IMR-90 (cell line): ENCODE measurements around the gene RAI1. TPM values are rescaled to one million over a fixed set of nuclear protein-coding genes. Genes with fewer than 3 reads are reported as not detected.

Experiments used
- ATAC-seq: fragments of 200-7000 bp; cut with Tn5 transposase; 2 replicates; pipeline ENCODE4 v1.9.1; 2020; ENCODE audit warnings: low read depth, mild to moderate bottlenecking, moderate library complexity
- BruUV-seq: library from RNA; stranded (reverse); fragments of 400-500 nt; replicated peaks from 2 replicates; lab custom pipeline; 2021; lab: Mats Ljungman, UMichigan
- CTCF ChIA-PET: fragments of 300-600 bp; formaldehyde crosslinking; extraction: SDS; loops from one replicate; lab custom pipeline; 2021; ENCODE audit warnings: antibody characterized with exemption; lab: Yijun Ruan, JAX
- POLR2A ChIA-PET: fragments of 300-600 bp; sonication (Branson Sonifier 250); formaldehyde crosslinking; loops from one replicate; lab custom pipeline; 2022; ENCODE audit warnings: antibody characterized with exemption; ENCODE audit not compliant: unreplicated experiment; lab: Charles Lee
- DNase-seq: peaks from one replicate; pipeline ENCODE4 v3.0.0; 2013
- H2AFZ ChIP-seq: replicated peaks from 2 replicates; pipeline ENCODE3; 2013; ENCODE audit warnings: low read length, mild to moderate bottlenecking; ENCODE audit not compliant: poor library complexity
- H2AK5ac ChIP-seq: 2 replicates; pipeline ENCODE4 v1.6.1; 2013; ENCODE audit warnings: low read depth, low read length, inconsistent platforms
- H2AK9ac ChIP-seq: replicated peaks from 2 replicates; pipeline ENCODE3; 2013; ENCODE audit warnings: mild to moderate bottlenecking, low read depth, low read length, moderate library complexity; ENCODE audit not compliant: poor library complexity
- H2BK120ac ChIP-seq: 2 replicates; pipeline ENCODE4 v1.6.1; 2013; ENCODE audit warnings: low read depth, low read length, inconsistent platforms
- H2BK15ac ChIP-seq: 3 replicates; pipeline ENCODE4 v1.6.1; 2013; ENCODE audit warnings: low read depth, low read length, inconsistent platforms
- H2BK20ac ChIP-seq: 2 replicates; pipeline ENCODE4 v1.6.1; 2013; ENCODE audit warnings: low read depth, mild to moderate bottlenecking, inconsistent platforms, low read length, moderate library complexity
- H2BK5ac ChIP-seq: 2 replicates; pipeline ENCODE4 v1.6.1; 2013; ENCODE audit warnings: mild to moderate bottlenecking, low read depth, low read length, inconsistent platforms; ENCODE audit not compliant: poor library complexity, severe bottlenecking
- H3K14ac ChIP-seq: replicated peaks from 2 replicates; pipeline ENCODE4 v1.6.1; 2013; ENCODE audit warnings: low read depth, low read length, inconsistent platforms
- H3K18ac ChIP-seq: 2 replicates; pipeline ENCODE4 v1.6.1; 2013; ENCODE audit warnings: low read depth, low read length, control low read depth
- H3K23ac ChIP-seq: 2 replicates; pipeline ENCODE4 v1.6.1; 2013; ENCODE audit warnings: low read depth, low read length, inconsistent platforms
- H3K27ac ChIP-seq: 2 replicates; pipeline ENCODE4 v1.5.1; 2013; ENCODE audit warnings: mild to moderate bottlenecking, control low read depth, low read length; ENCODE audit not compliant: insufficient read depth
- H3K27me3 ChIP-seq: 2 replicates; pipeline ENCODE4 v1.6.1; 2013; ENCODE audit warnings: low read length; ENCODE audit not compliant: control insufficient read depth, insufficient read depth
- H3K36me3 ChIP-seq: 2 replicates; pipeline ENCODE4 v1.6.1; 2013; ENCODE audit warnings: low read length, mixed read lengths; ENCODE audit not compliant: control insufficient read depth, insufficient read depth
- H3K4ac ChIP-seq: 2 replicates; pipeline ENCODE4 v1.6.1; 2013; ENCODE audit warnings: low read depth, low read length, inconsistent platforms
- H3K4me1 ChIP-seq: 2 replicates; pipeline ENCODE4 v1.6.1; 2013; ENCODE audit warnings: low read length, mixed read lengths; ENCODE audit not compliant: control insufficient read depth, insufficient read depth
- H3K4me2 ChIP-seq: 2 replicates; pipeline ENCODE4 v1.6.1; 2013; ENCODE audit warnings: low read depth, mild to moderate bottlenecking, control low read depth, low read length, moderate library complexity
- H3K4me3 ChIP-seq: 2 replicates; pipeline ENCODE4 v1.5.1; 2013; ENCODE audit warnings: low read depth, mild to moderate bottlenecking, control low read depth, low read length, moderate library complexity; ENCODE audit not compliant: insufficient read depth
- H3K56ac ChIP-seq: 2 replicates; pipeline ENCODE4 v1.6.1; 2013; ENCODE audit warnings: low read length, inconsistent platforms; ENCODE audit not compliant: insufficient read depth; ENCODE audit errors: extremely low read depth
- H3K79me1 ChIP-seq, 2 experiments: 2 replicates each; pipeline ENCODE4 v1.6.1; 2013; ENCODE audit warnings: low read length in 2 of 2, inconsistent platforms in 1 of 2, low read depth in 1 of 2
- H3K9ac ChIP-seq: 2 replicates; pipeline ENCODE4 v1.6.1; 2013; ENCODE audit warnings: low read depth, low read length, control low read depth
- H3K9me1 ChIP-seq: 2 replicates; pipeline ENCODE4 v1.6.1; 2013; ENCODE audit warnings: low read length, inconsistent platforms; ENCODE audit not compliant: insufficient read depth
- H3K9me3 ChIP-seq: 2 replicates; pipeline ENCODE4 v1.6.1; 2013; ENCODE audit warnings: low read length; ENCODE audit not compliant: control insufficient read depth, insufficient read depth
- H4K20me1 ChIP-seq: 2 replicates; pipeline ENCODE4 v1.6.1; 2013; ENCODE audit warnings: low read length, inconsistent platforms; ENCODE audit not compliant: insufficient read depth
- H4K5ac ChIP-seq: 2 replicates; pipeline ENCODE4 v1.6.1; 2013; ENCODE audit warnings: mild to moderate bottlenecking, low read depth, low read length, control low read depth
- H4K8ac ChIP-seq, 2 experiments: 2 replicates each; pipeline ENCODE4 v1.6.1; 2013; ENCODE audit warnings: low read depth in 2 of 2, low read length in 2 of 2, control low read depth in 1 of 2, inconsistent platforms in 1 of 2
- H4K91ac ChIP-seq: 2 replicates; pipeline ENCODE4 v1.6.1; 2013; ENCODE audit warnings: low read depth, low read length, inconsistent platforms; ENCODE audit not compliant: insufficient read depth
- CHD1 ChIP-seq: IDR thresholded peaks from 2 replicates; pipeline ENCODE4 v1.6.1; 2012; ENCODE audit warnings: low read depth, low read length, improper control_type of control experiment
- CTCF ChIP-seq: conservative IDR thresholded peaks from 2 replicates; pipeline ENCODE4 v1.5.1; 2012; ENCODE audit warnings: mild to moderate bottlenecking, low read depth, low read length, improper control_type of control experiment
- ELK1 ChIP-seq: fragments of 150-350 bp; IDR thresholded peaks from 2 replicates; pipeline ENCODE4 v1.6.1; 2016; ENCODE audit warnings: low read depth, mild to moderate bottlenecking, low read length, moderate library complexity, borderline replicate concordance
- MXI1 ChIP-seq: IDR thresholded peaks from 2 replicates; pipeline ENCODE4 v1.6.1; 2012; ENCODE audit warnings: low read depth, mild to moderate bottlenecking, low read length, moderate library complexity, borderline replicate concordance
- NFE2L2 ChIP-seq: fragments of 150-350 bp; IDR thresholded peaks from 2 replicates; pipeline ENCODE4 v1.6.1; 2016; ENCODE audit warnings: low read depth, mild to moderate bottlenecking, low read length
- RCOR1 ChIP-seq: IDR thresholded peaks from 2 replicates; pipeline ENCODE4 v1.6.1; 2012; ENCODE audit warnings: mild to moderate bottlenecking, low read length, improper control_type of control experiment; ENCODE audit not compliant: insufficient replicate concordance
- WGBS, 2 experiments: methylation state at CpG; one replicate each; pipeline versions ENCODE4 v1.1.5 to v1.1.7; 2013; ENCODE audit warnings: missing lambda C conversion rate in 2 of 2; ENCODE audit not compliant: insufficient read length in 1 of 2; ENCODE audit errors: extremely low coverage in 2 of 2; 5-methylcytosine and 5-hydroxymethylcytosine counted together
- dilution Hi-C: fragments of 300-500 bp; cut with HindIII; formaldehyde crosslinking; loops from one replicate; pipeline ENCODE4 v1.14.3; 2018; ENCODE audit warnings: low sequenced_read_pairs; ENCODE audit not compliant: unreplicated experiment
- in situ Hi-C: fragments of 300-500 bp; cut with MboI; formaldehyde crosslinking; loops from 3 replicates; pipeline ENCODE4 v1.14.3; 2019; ENCODE audit warnings: low sequenced_read_pairs, inconsistent platforms, mixed read lengths
- intact Hi-C: fragments of 100-400 bp; cut with micrococcal nuclease; formaldehyde crosslinking; loops from 2 replicates; pipeline ENCODE4 v1.10.0; 2022
- polyA plus RNA-seq, 3 experiments: library from polyadenylated mRNA; depleted of rRNA; stranded (reverse); fragments of >200 nt; gene quantifications; 2 replicates each; pipeline ENCODE4 v1.2.3, GENCODE V29; 2012; ENCODE audit warnings: low replicate concordance in 1 of 3
- total RNA-seq: library from RNA; depleted of rRNA; stranded (reverse); fragments of >200 nt; gene quantifications from 2 replicates; pipeline ENCODE4 v1.2.3, GENCODE V29; 2012

Gene RAI1
- total and polyA plus RNA-seq, 2 of the 4 experiments (the other 2 are of a cell fraction) = 1.8 to 10.5 TPM

- TF ChIP-seq CHD1 (no peak), RCOR1 (no peak), CTCF (no peak), ELK1 (no peak), NFE2L2 (no peak), MXI1 (no peak)
- BruUV-seq = no TSS peak
- no peak for DNase-seq
Measured at GRCh38 chr17:17783825-17784656, 102.8 kb downstream of the RAI1 start.

More at GRCh38 chr17:17783825-17784656, 102.8 kb downstream of the RAI1 start:
- Histone ChIP-seq H3K18ac (no peak overlapping the region), H3K4ac (no peak overlapping the region), H3K27ac (no peak overlapping the region), H2BK5ac (no peak overlapping the region), H3K36me3 (no peaks in the 10 kb centered on the region), H3K4me2 (peak overlapping the region; percentile 75; the same call in 1 of the 2 replicates), H3K56ac (no peak overlapping the region), H3K9me3 (no peaks in the 10 kb centered on the region), H4K91ac (no peak overlapping the region), H2BK20ac (no peak overlapping the region), H4K8ac (no peak overlapping the region), H3K27me3 (no peaks in the 10 kb centered on the region), H3K79me1 (peaks cover 12 to 85% of the 10 kb centered on the region in 2 experiments; a peak in 2 of 4 replicates), H3K9ac (no peak overlapping the region), H4K20me1 (peaks cover 95% of the 10 kb centered on the region), H3K4me1 (peaks cover 37% of the 10 kb centered on the region), H2AK9ac (peak overlapping the region; percentile 62), H3K9me1 (no peaks in the 10 kb centered on the region; the same call in none of the 2 replicates), H2AK5ac (no peak overlapping the region), H3K4me3 (no peak overlapping the region), H2AFZ (peak overlapping the region; percentile 43), H4K5ac (no peak overlapping the region), H3K14ac (no peak overlapping the region; the same call in 1 of the 2 replicates), H3K23ac (peak overlapping the region; percentile 28), H2BK15ac (no peak overlapping the region), H2BK120ac (no peak overlapping the region)
- dilution Hi-C loops = no loop called here
- intact Hi-C loops = loop anchor here (10.0 kb wide), 1 partner anchor 99 kb away; the partner anchor contains the start of gene RAI1
- in situ Hi-C loops = no loop called here
- ChIA-PET POLR2A (no interaction called here), CTCF (no interaction called here)
- WGBS, 2 experiments = 49% methylated on average over 27 of the region's 37 CpGs; no CpG with 5 or more reads in 1 of the 2 experiments
- ATAC-seq = no peak
